HG02610 (cell line): Measurements from ENCODE around the gene REV3L.

Experiments
- ATAC-seq: cut with Tn5 transposase; IDR thresholded peaks from one replicate; pipeline ENCODE4 v1.9.1; 2021; ENCODE audit warnings: mild to moderate bottlenecking, moderate library complexity; ENCODE audit not compliant: unreplicated experiment

Gene REV3L

GRCh38 chr6:111427341-111428116 is 55.5 kb downstream of the REV3L start:
- peak; percentile 81 for ATAC-seq

GRCh38 chr6:111423960-111424846 is 58.8 kb downstream of the REV3L start:
- no peak for ATAC-seq

GRCh38 chr6:111423055-111423633 is 59.9 kb downstream of the REV3L start:
- ATAC-seq: no peak

- ATAC-seq: no peak
These were observed 63.9 kb downstream of the REV3L start for GRCh38 chr6:111418971-111419693.

GRCh38 chr6:111417946-111418345 is 65.1 kb downstream of the REV3L start:
- no peak for ATAC-seq

- no peak for ATAC-seq
These were observed 65.8 kb downstream of the REV3L start for GRCh38 chr6:111417181-111417585.

GRCh38 chr6:111416529-111416928 is 66.5 kb downstream of the REV3L start:
- ATAC-seq: no peak

GRCh38 chr6:111414373-111414772 is 68.6 kb downstream of the REV3L start:
- ATAC-seq: no peak

GRCh38 chr6:111411978-111412566 is 70.9 kb downstream of the REV3L start:
- ATAC-seq: peak; percentile 47

- ATAC-seq: no peak
These were observed 72.0 kb downstream of the REV3L start for GRCh38 chr6:111411046-111411445.

GRCh38 chr6:111410371-111410770 is 72.6 kb downstream of the REV3L start:
- ATAC-seq: no peak

GRCh38 chr6:111409430-111409829 is 73.6 kb downstream of the REV3L start:
- ATAC-seq: no peak

GRCh38 chr6:111407686-111408085 is 75.3 kb downstream of the REV3L start:
- ATAC-seq: no peak

GRCh38 chr6:111406200-111406721 is 76.8 kb downstream of the REV3L start:
- peak; percentile 98 for ATAC-seq

GRCh38 chr6:111403388-111403787 is 79.6 kb downstream of the REV3L start:
- ATAC-seq: no peak

GRCh38 chr6:111399626-111400025 is 83.4 kb downstream of the REV3L start:
- peak; percentile 66 for ATAC-seq

- ATAC-seq: no peak
These were observed 94.3 kb downstream of the REV3L start for GRCh38 chr6:111388681-111389080.

- ATAC-seq: no peak
These were observed 100.3 kb downstream of the REV3L start for GRCh38 chr6:111382476-111383294.

GRCh38 chr6:111381728-111382127 is 101.3 kb downstream of the REV3L start:
- no peak for ATAC-seq
